Activated CD8-positive, alpha-beta memory T cell treated with anti-CD3 and anti-CD28 coated beads for 1 hour (primary cell): Measurements from ENCODE around the gene TRIM66.

Experiments
- DNase-seq, 2 donors: peaks; one replicate each; pipeline ENCODE4 v3.0.0-alpha.2; 2020; ENCODE audit warnings: low read depth in 1 of 2; ENCODE audit errors: extremely low read depth in 1 of 2

Gene TRIM66

GRCh38 chr11:8658321-8659057 lies 24.0 kb downstream of the TRIM66 start:
- DNase-seq: no peak

- DNase-seq: no peak
Observed at GRCh38 chr11:8656291-8656690, 26.2 kb downstream of the TRIM66 start.

GRCh38 chr11:8654503-8654902 lies 28.0 kb downstream of the TRIM66 start:
- DNase-seq: no peak

DNA sequence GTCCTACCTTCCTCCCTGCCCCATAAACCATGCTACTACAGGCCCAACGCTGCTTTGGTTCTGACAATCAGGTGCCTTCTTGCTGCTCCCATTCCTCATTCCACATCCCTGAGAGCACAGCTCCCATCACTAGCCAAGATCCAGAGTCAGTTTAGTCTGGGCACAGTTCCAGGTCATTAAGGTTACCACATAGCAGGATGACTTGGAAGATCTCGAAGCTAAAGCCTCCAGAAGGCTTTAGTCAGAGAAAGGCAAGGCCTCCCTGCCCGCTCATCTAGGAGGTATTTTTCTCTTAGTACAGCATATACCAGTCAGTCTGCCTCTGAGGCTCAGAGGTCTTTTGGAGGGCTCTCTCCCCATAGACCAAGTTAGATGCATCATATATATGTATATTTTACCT lies 30.3 kb downstream of the TRIM66 start:
- DNase-seq: no peak

DNA sequence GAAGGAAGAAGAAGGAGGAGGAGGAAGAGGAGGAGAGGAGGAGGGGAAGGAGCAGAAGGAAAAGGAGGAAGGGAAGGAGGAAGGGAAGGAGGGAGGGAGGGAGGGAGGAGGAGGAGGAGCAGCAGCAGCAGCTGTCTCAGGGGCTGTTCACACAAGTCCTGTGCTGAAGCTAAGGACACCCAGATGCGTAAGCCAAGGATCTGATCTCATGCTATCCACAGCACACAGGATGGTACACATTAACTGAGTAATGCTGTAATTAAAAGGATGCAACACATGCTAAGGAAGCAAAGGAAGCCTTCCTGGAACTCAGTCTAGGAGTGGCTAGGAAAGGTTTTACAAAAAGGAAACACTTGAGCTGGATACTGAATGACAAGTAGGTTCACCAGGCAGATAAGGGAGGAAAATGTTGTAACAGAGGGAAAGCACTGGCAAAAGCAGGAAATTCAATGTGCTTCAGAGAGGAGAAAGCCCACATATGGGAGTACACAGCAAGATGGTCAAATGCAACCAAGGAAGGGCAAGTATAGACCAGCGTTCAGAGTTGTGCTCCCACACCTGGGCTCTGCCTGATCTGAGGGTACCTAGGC lies 32.0 kb downstream of the TRIM66 start:
- no peak for DNase-seq

- no peak for DNase-seq
Observed at GRCh38 chr11:8649361-8649760, 33.1 kb downstream of the TRIM66 start.

GRCh38 chr11:8646873-8647272 lies 35.6 kb downstream of the TRIM66 start:
- DNase-seq: no peak

DNA sequence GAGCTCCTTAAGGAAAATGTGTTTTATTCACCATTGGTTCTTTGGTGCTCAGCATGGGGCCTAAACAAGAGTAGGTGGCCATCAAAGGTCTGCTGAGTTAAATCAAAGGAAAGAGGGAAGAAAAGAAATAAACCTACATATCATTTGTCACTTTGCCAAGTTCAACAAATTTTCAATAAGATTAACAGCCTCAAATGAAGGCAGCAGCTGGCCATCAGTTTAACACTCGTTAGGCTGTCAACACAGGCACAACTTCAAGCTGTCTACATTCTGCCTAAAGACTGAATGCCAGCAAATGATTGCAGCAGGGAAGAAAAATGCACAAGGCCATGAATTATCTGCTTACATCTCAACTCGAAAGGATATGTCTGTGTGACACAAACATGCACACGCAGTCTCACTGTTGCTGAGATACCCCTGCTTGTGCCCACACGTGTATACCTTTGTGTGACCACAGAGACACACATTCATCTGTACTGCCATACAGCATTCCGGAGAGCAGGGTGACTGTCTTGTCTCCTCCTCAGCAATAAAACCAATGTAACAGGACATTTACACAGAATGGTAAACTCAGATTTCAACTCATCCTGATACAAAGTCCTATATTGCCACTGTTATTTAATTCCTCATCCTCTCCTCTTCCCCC lies 40.1 kb downstream of the TRIM66 start:
- no peak for DNase-seq

DNA sequence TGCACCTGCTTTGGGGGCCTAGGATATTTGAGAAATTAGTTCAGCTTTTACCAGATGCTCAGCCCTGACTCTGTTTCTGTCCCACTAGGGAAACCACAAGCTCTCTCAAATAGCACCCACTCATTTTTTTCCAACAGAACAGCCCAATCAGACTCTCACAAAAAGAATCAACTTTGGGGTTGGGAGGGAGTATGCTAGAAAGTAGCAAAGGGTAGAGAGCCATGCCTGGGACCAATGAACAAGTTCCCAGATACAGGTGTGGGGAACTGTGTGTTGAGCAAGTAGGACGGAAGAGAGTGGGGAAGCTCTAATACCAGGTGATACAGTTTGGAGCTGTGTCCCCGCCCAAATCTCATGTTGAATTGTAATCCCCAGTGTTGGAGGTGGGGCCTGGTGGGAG lies 41.1 kb downstream of the TRIM66 start:
- DNase-seq: no peak

GRCh38 chr11:8640267-8640906 lies 42.1 kb downstream of the TRIM66 start:
- DNase-seq: no peak

GRCh38 chr11:8639655-8640054 lies 42.8 kb downstream of the TRIM66 start:
- no peak for DNase-seq

DNA sequence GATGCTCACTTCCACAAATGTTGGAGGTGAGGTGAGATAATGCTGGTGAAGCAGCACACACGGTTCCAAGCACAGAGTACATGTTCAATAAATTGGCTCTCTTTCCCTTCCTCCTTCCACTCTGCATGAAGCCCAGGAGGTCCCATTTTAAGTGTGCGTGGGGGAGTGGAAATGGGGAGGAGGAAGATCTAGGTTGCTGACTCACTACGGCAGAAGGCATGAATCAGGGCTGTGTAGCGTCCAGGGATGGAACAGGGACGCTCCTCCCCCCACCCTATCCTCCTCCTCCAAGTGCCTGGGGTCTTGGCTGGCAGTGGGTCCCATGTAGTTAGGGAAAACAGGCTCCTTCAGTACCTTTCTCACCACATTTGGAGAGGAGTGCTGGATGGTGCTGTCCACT lies 44.2 kb downstream of the TRIM66 start:
- no peak for DNase-seq

DNA sequence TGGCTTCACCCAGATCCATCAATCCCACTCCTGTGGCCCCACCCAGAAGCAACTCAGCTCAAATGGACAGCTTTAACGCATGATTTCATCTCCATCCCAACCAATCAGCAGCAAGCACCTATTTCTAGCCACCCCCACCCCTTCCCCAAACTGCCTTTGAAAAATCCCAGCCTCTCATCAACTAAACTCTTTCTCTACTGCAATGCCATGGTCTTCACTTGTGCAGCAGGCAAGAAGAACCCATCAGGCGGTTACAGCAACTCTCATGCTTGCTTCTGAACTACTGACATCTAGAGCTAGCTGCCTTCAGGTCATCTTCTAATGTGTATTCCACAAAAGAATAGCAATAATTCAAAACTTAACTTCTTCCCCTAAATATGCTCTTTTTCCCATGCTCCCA lies 46.3 kb downstream of the TRIM66 start:
- no peak for DNase-seq

DNA sequence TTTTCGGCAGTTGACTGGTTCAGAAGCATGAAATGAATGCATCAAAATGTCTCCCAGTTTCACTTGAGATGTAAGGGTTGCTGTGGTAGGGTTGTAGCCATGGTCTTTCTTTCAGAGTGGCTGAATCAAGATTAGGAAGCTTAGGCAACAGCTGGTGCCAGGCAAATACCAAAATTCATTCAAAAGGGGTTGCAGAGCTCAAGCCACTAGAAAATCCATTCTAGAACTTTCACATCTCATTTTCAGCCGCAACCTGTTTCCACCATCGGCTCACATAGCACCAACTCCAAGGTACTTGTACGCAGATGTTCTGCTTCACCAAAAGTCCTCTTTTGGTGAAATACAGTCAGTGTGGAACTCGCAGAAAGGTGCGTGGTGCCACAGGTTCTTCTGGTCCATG lies 48.0 kb downstream of the TRIM66 start:
- no peak for DNase-seq

DNA sequence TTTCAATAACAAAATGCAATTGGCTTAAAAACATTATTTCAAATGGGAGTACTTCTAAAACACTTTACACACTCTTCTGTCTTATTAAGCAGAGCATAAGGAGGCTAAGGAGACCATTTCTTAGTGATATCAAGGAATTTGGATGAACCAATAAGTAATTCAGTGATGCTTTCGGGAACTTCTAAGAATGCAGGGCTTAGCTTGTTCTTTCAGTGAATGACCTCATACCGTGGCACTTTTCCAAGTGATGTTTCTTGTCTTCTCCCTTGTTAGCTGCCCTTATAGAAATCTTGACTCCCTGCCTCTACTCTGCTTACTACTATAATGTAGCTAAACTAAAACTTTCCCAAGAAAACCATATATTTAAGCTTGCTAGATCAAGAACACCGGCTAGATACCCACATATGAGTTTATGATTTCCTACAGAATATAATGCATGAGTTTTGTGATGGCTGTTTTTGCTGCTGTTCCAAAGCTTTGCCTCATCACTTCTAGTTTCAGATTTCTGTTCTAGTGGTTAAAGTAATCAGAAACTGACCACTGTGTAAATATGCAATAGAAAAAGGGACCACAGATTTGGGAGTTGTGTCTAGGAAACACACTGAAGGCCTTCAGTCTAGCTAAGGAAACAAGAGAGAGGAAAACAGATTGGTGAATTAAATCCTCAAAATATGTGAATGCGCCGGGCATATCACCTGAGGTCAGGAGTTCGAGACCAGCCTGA lies 50.9 kb downstream of the TRIM66 start:
- no peak for DNase-seq

- DNase-seq: no peak
Observed at GRCh38 chr11:8624698-8625097, 57.8 kb downstream of the TRIM66 start.

DNA sequence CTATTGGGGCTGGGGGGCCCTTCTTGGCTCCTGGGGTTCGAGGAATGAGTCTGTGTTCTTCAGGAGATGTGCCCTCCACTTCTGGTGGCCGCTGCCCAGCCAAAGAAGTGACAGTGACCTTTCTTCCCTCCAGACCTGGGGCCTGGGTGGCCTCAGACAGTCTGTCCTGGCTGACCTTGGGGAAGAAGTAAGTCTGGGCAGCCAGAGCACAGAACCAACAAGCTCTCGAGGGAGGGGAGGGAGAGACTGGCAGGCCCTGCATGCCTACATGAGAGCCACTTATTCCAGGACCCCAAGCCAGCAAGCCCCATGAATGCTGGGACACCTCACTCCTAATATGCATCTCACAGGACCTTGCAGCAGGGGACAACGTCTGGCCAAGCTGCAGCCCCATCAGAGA lies 61.3 kb downstream of the TRIM66 start:
- DNase-seq: no peak

GRCh38 chr11:8617063-8617462 lies 65.4 kb downstream of the TRIM66 start:
- DNase-seq: no peak

DNA sequence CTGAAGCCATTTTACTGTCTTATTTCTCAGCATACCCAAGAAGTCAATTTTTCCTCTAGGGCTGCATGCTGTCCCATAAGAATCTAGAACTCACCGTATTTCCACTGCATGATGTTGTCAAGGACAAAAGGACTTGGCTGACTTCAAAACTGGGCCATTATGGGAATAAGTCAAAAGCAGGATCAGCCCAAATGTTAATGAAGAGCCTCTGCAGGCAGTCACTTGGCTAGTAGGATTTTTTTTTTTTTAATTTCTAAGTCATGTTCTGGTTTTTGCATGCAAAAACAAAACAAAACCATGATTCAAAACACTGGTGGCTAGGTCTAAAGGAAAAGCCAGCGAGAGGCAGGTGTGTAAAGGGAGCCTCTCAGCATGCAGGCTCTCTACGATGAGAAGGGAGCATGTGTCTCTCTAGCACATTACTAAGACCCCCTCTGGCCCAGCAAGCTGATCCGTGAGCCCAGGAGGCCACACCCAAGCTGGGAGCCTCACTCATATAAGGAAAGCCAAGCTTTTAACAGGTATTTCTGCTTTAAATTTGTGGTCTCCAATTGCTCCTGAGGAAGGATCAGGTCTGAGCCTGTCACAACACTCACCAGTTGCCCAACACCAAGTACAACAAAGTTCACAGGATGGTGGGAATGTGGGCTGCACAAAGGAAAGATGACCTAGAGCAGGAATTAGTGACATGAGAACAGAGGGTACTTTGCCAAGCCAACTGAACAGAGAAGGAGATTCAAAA lies 67.0 kb downstream of the TRIM66 start:
- DNase-seq: no peak

DNA sequence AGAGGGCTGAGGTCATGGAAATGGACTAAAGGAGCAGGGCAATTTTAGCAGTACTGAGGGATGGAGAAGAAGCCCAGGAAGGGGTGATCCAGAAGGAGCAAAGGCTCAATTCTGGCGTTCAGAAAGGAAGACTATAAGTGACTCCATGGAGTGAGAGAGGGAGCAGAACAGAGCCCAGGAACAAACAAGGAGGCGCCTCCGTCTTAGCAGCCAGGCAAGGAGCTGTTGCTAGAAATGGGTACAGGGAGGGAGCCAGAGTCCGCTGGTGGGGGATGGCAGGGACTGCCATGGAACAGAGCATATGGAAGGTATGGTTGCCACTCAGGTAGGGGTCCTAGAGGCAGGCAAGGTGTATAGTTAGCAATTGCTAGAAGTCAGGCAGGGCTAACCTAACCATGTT lies 68.0 kb downstream of the TRIM66 start:
- no peak for DNase-seq

DNA sequence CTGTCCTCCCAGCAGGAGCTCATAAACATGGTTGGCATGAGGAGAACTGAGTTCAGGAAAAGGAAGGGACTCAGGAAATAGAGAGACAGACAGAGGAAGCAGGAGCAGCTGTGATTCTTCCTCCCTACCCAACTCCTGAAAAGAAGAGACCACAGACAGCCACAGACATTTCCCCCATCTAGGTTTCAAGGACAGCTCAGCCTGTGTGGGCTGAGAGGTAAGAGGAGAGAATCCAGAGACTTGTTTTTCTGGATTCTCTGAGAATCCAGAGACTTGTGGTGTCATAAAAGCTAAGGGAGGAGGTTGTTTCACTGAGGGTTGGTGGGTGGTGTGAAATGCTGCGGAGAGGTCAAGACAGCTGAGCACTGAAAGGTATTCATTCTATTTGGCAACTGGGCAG lies 69.4 kb downstream of the TRIM66 start:
- DNase-seq: no peak
